HPDE6-E6E7 (cell line): Measurements from ENCODE around the gene ZNF3.

Experiments
- DNase-seq: peaks from one replicate; pipeline ENCODE4 v3.0.0; 2011; ENCODE audit warnings: missing footprints; ENCODE audit errors: extremely low spot score

Gene ZNF3

DNA sequence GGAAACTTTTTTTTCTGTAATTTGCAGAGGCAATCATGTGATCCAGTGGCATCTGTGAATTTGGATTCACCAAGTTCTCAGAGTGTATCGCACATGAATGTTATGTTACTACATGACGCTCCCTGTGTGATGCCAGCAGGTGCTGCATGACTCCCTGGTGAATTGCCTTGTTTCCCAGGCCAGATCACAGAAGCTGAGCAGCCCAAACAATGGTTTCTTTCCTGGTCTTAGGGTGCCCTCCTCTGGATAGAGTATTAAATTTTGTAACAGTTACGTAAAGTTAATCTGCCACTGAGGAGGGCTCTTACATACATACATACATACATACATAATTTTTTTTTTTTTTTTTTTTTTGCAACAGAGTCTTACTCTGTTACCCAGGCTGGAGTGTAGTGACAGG lies 28.3 kb downstream of the ZNF3 start:
- DNase-seq = peak; percentile 63

DNA sequence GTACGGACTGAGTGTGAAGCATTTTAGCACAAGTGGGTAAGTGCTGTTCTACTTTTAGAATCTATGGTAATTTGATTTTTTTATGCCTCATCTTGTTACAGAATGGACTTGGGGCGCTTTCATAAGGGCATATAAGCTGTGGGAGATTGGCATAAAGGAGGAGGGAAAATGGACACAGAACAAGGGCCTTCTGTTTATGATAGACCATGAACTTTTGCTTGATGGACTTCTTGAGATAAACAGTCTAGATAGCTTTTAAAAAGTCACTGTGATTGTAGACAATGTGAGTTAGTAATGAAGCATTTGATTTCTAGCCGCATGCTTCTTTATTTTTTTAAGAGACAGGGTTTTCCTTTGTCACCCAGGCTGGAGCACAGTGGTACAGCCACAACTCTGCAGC lies 29.9 kb downstream of the ZNF3 start:
- no peak for DNase-seq

DNA sequence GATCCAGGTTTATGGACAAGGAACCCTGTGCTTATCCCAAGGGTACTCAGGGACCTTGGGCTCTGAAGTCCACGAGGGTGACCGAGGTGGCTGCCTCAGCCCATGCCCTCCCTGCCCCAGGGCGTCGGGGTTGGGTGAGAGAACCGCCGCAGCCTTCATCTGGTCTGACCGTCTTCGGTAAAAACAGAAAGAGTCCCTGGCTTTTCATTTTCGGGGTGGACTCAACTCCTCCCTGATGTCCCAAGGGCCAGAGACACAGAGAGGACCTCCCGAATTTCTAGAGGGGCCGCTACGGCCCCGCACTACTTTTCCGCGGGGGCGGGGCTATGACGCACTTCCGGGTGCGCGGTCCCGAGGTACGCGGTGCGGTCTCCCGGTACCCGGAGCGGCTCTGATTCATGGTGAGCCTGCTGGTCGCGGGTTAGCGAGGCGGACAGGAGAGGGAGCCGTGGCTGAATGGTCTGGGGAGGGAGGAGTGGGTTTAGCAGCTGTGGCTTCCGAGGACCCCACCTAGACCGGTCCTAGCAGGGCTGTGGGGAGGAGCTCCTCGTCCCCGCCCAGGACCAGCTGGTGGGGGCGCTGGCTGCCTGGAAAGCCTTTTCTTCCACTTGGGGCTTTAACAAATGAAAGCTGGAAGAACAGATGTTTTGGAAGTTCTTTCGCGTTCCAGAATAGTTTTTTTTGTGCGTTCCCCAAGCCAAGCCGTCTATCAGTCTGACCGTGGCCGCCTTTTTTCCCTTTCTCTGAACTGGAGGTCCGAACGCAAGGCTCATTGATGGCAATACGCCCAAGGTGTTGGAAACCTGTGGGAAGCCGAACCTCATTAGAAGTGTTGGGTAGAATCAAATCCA lies 31.9 kb downstream of the ZNF3 start, which contains the start of gene ZSCAN21:
TSS of gene ZSCAN21 (plus strand) at position 334 of the 851 bp plus-strand sequence. CDS start 7,233 bp downstream, outside the sequence.
- DNase-seq = peak; percentile 93

DNA sequence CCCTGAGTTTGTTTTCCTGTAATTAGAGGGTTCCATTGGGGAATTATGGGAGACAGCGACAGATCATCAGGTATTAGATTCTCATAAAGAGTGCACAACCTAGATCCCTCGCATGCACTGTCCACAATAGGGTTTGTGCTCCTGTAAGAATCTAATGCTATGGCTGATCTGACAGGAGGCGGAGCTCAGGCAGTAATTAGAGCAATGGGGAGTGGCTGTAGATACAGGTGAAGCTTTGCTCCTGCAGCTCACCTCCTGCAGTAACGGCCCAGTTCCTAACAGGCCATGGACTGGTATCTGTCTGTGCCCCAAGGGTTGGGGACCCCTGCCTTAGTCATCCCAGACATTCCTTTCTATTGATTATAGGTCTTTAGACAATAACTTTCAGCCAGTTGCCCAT lies 32.8 kb downstream of the ZNF3 start:
- DNase-seq = no peak

DNA sequence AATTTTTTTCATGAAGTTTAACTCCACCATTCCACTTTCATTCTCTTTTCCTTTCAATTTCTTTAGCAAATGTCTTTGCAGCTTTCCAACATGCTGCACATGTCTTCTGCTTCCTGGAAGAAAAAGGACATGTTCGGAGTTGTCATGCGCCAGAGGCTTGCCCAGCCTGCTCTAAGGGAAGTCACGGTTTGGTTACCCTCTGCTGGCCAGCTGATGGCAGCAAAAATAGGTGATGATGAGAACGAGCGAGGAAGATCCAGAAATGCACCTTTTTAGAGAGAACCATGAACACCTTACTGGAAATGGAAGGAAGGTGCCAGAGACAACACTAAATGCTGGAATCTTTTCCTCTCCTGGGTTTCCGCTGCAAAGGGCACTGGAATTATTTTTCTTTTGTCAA lies 36.8 kb downstream of the ZNF3 start:
- peak; percentile 47 for DNase-seq

DNA sequence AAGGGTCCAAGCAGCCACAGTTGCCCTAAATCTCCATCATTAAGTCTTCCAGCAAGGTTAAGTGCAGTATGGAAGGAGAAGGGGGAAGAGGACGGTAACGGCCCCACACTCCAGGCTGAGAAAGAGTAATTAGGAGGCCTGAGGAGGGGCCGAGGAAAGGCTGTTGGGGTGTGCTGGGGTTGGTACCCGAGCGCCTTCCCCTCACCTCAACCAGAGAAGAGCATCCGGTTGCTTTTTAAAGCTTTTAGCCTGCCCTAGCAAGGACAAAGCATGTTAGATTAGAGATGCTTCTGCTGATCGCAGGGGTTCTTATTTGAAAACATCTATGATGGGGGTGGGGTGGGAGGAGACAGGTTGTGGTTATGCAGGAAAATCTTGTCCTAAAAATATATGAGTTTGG lies 40.9 kb downstream of the ZNF3 start:
- no peak for DNase-seq

DNA sequence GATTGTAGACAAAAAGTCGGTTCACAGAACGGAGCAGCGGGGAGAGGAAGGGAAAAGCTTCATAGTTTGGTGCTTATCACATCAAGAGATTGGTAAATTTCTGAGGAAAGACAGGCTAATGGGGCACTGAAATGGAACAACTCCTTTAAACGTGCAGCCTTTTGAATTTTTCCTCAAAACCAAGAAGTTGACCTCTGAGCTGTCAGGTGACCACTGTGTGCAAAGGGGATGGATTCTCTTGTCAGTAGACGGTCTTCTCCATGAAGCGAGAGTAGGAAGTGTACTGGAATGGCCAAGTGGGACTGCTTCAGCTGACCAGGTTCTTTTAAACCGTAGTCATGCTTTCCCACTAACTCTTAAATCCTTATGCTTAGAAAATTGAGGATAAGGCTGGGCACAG lies 43.2 kb downstream of the ZNF3 start:
- no peak for DNase-seq

DNA sequence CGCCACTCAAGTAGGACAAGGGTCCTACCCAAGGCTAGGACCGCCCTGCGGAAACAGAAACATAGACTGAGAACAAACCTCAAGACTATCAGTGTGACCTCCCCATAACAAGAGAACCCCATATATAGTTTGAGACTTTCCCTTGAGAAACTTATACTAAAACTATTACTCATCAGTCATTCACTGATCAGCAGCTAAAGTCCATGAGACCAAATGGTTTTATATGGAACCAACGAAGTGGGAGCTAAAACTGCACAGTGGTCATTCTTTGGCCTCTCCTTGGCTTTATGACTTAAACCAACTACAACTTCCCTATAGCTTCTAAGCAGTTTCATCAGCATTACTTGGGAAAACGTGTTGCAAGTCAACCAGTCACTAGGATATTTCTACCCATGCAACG lies 45.6 kb downstream of the ZNF3 start:
- no peak for DNase-seq

DNA sequence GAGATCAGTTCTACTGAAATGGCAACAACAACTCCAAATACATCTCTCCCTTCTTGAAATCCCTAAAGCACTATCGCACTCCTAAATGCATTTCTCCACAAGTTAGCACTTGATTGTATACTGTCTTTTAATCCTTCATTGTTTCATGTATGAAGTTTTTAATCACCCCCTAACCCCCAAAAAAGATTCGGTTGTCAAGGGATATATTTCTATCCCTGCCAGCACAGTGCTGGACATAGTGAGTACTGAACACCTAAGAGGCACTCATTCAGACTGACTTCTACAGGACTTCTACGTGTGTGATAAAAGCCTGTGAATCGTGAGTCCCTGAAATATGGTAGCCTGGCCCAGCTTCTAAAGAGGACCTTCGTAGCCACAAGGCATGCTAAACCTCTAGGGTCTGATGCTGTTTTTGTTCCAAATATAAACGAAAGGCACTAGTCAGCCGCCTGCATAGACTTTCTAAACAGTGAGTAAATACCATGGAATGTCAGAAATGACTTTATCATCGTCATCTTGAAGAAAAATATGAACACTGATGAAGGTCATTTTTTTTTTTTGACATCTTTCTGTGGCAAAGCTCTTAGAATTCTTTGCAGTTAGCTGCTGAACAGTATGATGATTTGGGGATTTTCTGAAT lies 46.5 kb downstream of the ZNF3 start:
- DNase-seq = no peak

DNA sequence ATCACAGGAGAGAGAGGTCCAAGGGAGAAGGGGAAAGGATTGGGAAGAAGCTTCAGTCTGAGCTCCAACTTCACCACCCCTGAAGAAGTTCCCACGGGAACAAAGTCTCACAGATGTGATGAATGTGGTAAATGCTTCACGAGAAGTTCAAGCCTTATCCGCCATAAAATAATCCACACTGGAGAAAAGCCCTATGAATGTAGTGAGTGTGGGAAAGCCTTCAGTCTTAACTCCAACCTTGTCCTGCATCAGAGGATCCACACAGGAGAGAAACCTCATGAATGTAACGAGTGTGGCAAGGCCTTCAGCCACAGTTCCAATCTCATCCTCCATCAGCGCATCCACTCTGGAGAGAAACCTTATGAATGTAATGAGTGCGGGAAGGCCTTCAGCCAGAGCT lies 48.0 kb downstream of the ZNF3 start:
- no peak for DNase-seq

DNA sequence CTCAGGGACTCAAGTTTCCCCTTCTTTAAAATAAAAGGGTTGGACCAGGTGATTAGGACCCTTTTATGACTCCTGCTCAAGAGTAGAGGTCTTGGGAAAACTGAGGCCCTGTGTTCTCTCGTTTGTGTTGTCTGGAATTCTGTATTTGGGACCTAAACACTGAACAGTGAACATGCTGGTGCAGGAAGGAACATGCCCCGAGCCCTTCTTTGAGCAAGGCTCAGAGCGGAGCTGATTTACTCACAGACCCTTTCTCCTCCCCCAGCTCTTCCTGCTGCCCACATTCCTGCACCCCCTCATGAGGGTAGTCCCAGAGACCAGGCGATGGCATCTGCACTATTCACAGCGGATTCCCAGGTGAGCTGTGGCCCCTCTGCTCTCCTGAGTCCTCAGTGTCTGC lies 51.9 kb downstream of the ZNF3 start:
- DNase-seq = no peak

DNA sequence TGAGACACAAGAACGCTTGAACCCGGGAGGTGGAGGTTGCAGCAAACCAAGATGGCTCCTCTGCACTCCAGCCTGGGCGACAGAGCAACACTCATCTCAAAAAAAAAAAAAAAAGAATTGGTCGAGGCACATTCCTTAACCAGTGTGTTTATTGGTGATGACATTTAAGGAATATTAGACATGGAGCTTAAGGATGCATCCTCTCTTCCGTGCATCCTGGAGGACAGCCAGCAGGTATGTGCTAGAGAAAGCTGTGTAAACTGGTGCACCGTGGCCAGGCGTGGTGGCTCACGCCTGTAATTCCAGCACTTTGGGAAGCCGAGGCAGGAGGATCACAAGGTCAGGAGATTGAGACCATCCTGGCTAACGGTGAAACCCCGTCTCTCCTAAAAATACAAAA lies 54.3 kb downstream of the ZNF3 start:
- no peak for DNase-seq

DNA sequence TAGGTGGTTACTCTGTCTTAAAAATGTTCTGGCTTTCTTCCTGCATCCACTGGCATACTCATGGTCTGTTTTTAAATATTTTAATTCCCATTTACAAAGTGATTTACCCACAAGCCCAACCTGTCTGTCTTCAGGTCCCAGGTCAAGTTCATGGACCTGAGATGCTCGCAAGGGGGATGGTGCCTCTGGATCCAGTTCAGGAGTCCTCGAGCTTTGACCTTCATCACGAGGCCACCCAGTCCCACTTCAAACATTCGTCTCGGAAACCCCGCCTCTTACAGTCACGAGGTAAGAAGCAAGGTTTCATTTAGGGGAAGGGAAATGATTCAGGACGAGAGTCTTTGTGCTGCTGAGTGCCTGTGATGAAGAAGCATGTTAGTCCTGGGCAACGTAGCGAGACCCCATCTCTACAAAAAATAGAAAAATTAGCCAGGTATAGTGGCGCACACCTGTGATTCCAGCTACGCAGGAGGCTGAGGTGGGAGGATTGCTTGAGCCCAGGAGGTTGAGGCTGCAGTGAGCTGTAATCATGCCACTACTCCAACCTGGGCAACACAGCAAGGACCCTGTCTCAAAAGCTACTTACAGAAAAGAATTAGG lies 57.4 kb downstream of the ZNF3 start:
- DNase-seq = no peak

DNA sequence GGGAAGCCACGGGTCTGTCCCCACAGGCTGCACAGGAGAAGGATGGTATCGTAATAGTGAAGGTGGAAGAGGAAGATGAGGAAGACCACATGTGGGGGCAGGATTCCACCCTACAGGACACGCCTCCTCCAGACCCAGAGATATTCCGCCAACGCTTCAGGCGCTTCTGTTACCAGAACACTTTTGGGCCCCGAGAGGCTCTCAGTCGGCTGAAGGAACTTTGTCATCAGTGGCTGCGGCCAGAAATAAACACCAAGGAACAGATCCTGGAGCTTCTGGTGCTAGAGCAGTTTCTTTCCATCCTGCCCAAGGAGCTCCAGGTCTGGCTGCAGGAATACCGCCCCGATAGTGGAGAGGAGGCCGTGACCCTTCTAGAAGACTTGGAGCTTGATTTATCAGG lies 58.0 kb downstream of the ZNF3 start:
- no peak for DNase-seq

DNA sequence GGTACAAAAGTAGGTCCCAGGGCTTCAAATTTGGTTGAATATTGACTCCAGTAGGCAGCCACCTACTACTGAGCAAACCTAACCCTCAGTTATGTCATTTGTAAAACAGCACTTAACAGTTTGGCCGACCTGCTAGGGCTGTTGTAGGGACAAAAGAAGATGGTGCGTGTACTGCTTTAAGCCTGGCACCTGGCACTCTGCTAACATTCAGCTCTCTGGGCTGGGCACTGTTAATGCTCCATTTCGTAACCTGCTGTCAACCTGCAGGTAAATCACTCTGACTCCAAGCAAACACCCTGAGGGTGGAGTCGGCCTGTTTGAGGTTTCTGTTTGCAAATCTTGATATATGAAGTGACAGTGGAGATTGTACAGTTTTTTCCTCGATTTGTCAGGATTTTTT lies 58.9 kb downstream of the ZNF3 start:
- no peak for DNase-seq

DNA sequence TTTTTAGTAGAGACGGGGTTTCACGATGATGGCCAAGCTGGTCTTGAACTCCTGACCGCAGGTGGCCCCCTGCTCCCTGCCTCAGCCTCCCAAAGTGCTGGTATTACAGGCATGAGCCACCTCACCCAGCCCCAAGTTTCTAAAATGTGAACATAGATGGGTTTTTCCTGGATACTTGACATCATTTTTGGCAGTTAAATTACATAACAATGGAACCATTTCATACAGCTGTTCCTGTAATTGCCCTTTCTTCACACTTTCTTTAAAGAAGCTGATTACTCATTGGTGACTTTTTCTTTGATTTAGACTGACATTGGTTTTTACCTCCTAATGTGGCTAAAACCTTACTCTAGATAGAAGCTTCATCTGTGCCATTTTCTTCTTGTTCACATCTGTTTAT lies 60.2 kb downstream of the ZNF3 start:
- DNase-seq = no peak
